ENCODE data around the gene DPP4.

GRCh38 chr2:162072181-162072702, 1.8 kb downstream of the DPP4 start:
- TF ChIP-seq MAX (IDR thresholded peaks at IDR 0.05) = no peak
- TF ChIP-seq MYC (IDR thresholded peaks at IDR 0.05; ENCODE audit: borderline replicate concordance, low read length) = no peak
- no peak for TF ChIP-seq E2F6 (IDR thresholded peaks at IDR 0.05; ENCODE audit: borderline replicate concordance, low read depth)
- no peak for TF ChIP-seq CTCF (IDR thresholded peaks at IDR 0.05)
